ENCODE data around the gene COX20.

The COX20 gene

DNA sequence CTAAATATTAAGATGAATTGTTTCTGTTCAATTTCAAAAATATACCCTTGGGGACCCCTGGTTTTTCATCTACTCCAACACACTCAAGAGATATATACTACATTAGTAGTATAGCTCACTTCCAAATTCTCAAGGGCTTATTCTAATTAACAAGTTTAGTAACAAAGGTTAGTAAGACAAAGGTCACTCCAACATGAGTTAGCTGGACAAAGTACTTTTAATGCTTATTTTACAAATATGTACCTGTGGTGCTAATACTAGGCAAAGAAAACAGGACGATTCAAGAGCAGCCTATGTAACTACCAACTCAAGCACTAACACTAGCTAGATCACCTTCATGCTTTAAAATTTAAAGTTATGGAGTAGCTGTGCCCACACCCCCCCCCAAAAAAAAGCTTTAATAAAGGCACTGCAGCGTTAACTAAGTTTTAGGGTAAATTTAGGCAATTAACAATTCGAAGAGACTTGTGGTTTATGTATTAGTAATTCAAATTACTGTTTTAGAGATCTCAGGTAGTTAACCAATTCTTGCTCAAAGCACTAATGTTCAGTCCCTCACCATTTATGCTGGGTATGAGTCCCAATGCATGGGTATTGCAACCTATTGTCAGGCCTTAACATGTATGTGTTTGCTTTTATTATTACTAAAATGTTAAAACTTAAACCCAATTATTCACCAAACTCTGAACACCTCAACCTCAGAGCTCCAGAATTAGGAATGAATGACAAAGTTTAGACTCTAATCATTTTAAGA, 14.8 kb downstream of the COX20 start:
- peaks cover 82% of the 10 kb centered on the region for H3K36me3 ChIP-seq
- no peaks in the 10 kb centered on the region for H3K27me3 ChIP-seq
- no peak overlapping the region for H3K27ac ChIP-seq
- TF ChIP-seq, protein P1, sequence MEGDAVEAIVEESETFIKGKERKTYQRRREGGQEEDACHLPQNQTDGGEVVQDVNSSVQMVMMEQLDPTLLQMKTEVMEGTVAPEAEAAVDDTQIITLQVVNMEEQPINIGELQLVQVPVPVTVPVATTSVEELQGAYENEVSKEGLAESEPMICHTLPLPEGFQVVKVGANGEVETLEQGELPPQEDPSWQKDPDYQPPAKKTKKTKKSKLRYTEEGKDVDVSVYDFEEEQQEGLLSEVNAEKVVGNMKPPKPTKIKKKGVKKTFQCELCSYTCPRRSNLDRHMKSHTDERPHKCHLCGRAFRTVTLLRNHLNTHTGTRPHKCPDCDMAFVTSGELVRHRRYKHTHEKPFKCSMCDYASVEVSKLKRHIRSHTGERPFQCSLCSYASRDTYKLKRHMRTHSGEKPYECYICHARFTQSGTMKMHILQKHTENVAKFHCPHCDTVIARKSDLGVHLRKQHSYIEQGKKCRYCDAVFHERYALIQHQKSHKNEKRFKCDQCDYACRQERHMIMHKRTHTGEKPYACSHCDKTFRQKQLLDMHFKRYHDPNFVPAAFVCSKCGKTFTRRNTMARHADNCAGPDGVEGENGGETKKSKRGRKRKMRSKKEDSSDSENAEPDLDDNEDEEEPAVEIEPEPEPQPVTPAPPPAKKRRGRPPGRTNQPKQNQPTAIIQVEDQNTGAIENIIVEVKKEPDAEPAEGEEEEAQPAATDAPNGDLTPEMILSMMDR (IDR thresholded peaks at IDR 0.05) = no peak
- H3K4me3 ChIP-seq (ENCODE audit: low read depth in 1 of 2, low read length in 1 of 2) = no peak overlapping the region
- H3K4me1 ChIP-seq (ENCODE audit: control insufficient read depth in 1 of 2, insufficient read depth in 1 of 2, low read depth in 1 of 2, low read length in 1 of 2) = peaks cover 9 to 19% of the 10 kb centered on the region in 2 experiments
- H3K9me3 ChIP-seq = no peaks in the 10 kb centered on the region

DNA sequence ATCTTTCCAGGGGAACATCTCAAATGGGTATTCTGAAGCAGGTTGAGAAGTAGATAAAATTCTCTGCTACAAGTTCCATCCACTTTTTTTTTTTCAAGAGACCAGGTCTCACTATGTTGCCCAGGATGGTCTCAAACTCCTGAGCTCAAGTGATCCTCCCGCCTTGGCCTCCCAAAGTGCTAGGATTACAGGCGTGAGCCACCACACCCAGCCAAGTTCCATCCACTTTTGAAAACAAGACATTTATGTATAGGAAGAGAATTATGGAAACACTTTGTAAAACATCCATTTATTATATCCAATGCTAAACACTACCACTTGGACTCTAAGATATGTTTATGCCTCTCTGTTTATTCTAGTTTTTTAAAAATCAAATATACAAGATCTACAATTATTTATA, 15.4 kb downstream of the COX20 start:
- Histone ChIP-seq H3K4me3 (ENCODE audit: low read depth in 1 of 2, low read length in 1 of 2) (no peak overlapping the region), H3K27ac (no peak overlapping the region), H3K4me1 (ENCODE audit: control insufficient read depth in 1 of 2, insufficient read depth in 1 of 2, low read depth in 1 of 2, low read length in 1 of 2) (peaks cover 9 to 19% of the 10 kb centered on the region in 2 experiments), H3K9me3 (no peaks in the 10 kb centered on the region), H3K27me3 (no peaks in the 10 kb centered on the region), H3K36me3 (peaks cover 82% of the 10 kb centered on the region)
- TF ChIP-seq, protein P1 (IDR thresholded peaks at IDR 0.05) = no peak

DNA sequence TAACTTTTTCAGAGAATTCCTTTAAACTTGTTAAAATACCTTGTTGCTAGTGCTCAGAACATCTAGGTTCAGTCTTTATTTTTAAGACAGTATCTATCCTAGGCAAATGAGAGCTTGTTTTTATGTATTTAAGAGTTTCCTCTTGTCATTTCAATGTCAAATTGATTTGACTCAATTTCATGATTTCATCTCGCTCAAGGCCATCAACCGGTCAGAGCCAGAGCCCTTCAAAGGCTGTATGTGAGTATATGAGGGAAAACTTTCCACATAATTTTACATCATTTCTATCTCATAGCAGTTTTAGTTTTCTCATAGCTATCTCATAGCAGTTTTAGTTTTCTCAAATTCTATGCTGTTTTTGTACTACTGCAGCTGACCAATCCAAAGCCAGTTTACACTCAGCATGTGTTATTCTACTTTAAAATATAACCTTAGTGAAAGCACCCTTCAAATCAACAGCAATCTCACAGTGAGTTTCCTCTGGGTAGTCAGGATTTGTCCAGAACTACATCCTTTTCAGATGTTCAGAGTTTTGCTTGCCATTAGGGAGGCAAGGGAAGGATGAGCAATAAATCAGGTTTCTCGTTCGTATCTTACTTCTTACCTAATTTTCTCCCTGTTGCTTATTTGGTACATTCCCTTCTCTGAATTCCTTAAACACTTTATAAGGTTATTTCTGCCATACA, 16.2 kb downstream of the COX20 start:
- Histone ChIP-seq H3K4me1 (ENCODE audit: control insufficient read depth in 1 of 2, insufficient read depth in 1 of 2, low read depth in 1 of 2, low read length in 1 of 2) (peaks cover 9 to 19% of the 10 kb centered on the region in 2 experiments), H3K9me3 (no peaks in the 10 kb centered on the region), H3K4me3 (ENCODE audit: low read depth in 1 of 2, low read length in 1 of 2) (no peak overlapping the region), H3K27me3 (no peaks in the 10 kb centered on the region), H3K36me3 (peaks cover 82% of the 10 kb centered on the region), H3K27ac (peak overlapping the region; percentile 24)
- TF ChIP-seq, protein P1 (IDR thresholded peaks at IDR 0.05) = no peak

DNA sequence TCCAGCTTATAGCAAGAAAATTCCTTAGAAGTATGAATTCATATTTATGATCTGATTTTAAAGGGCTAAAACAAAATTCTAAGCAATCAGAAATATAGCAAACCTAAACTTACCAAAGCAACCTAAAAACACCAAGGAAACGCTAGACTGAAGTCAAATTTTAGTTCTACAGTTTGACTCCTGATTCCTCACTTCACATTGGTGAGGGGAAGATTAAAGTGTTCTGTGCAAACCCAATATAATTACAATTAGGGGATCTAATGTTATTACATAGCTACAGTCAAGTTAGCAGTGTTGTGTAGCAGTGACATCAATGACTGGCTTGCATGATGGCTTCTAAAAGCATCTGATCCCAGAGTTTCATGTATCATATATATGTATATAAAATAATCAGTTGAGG, 17.2 kb downstream of the COX20 start:
- peak overlapping the region; percentile 24 for H3K27ac ChIP-seq
- H3K4me1 ChIP-seq (ENCODE audit: control insufficient read depth in 1 of 2, insufficient read depth in 1 of 2, low read depth in 1 of 2, low read length in 1 of 2) = peaks cover 9 to 19% of the 10 kb centered on the region in 2 experiments
- H3K9me3 ChIP-seq = no peaks in the 10 kb centered on the region
- peaks cover 84% of the 10 kb centered on the region for H3K36me3 ChIP-seq
- H3K4me3 ChIP-seq (ENCODE audit: low read depth in 1 of 2, low read length in 1 of 2) = no peak overlapping the region
- no peaks in the 10 kb centered on the region for H3K27me3 ChIP-seq
- TF ChIP-seq, protein P1 (IDR thresholded peaks at IDR 0.05) = no peak

DNA sequence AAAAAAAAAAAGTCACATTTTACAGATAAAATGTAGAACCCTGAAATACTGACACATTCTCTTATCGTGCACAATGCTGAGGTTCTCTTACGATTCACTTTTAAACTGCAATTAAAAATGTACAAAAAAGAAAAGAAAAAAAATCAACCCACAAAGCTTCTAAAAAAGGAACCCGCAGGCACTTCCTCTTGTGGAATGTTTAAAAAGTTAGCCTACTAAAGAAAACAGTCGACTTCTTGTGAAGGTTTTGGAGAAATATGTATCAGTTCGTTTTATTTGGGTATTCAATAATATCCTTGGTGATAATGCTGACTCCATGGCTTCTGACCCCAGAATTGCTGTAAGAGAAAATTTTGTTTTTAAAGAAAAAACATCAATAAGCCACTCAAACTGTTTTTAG, 18.7 kb downstream of the COX20 start:
- Histone ChIP-seq H3K36me3 (peaks cover 89% of the 10 kb centered on the region), H3K27me3 (no peaks in the 10 kb centered on the region), H3K9me3 (no peaks in the 10 kb centered on the region), H3K4me1 (ENCODE audit: control insufficient read depth in 1 of 2, insufficient read depth in 1 of 2, low read depth in 1 of 2, low read length in 1 of 2) (peaks cover 9 to 19% of the 10 kb centered on the region in 2 experiments), H3K4me3 (ENCODE audit: low read depth in 1 of 2, low read length in 1 of 2) (no peak overlapping the region), H3K27ac (peak overlapping the region; percentile 75)
- TF ChIP-seq, protein P1 (IDR thresholded peaks at IDR 0.05) = no peak

All from neutrophil (primary cell).